MM.1S (cell line): ENCODE results near the gene INSYN2A.

Experiments
- DNase-seq: peaks from one replicate; pipeline ENCODE4 v3.0.0-alpha.2; 2015
- H2AFZ ChIP-seq: fragments of 300-600 bp; sonication (generic); 2 replicates; pipeline ENCODE4 v1.6.0; 2016; ENCODE audit warnings: antibody characterized with exemption, low read length
- H3F3A ChIP-seq: fragments of 300-600 bp; sonication (generic); 2 replicates; pipeline ENCODE4 v1.6.1; 2016; ENCODE audit warnings: mild to moderate bottlenecking, antibody characterized with exemption, low read length, moderate library complexity, mixed read lengths; ENCODE audit not compliant: insufficient read depth
- H3K27ac ChIP-seq: fragments of 300-600 bp; sonication (generic); 2 replicates; pipeline ENCODE4 v1.5.1; 2016; ENCODE audit warnings: mild to moderate bottlenecking, low read length
- H3K27me3 ChIP-seq: fragments of 300-600 bp; sonication (generic); replicated peaks from 2 replicates; pipeline ENCODE4 v1.6.0; 2016; ENCODE audit warnings: low read length; ENCODE audit not compliant: insufficient read depth
- H3K36me3 ChIP-seq: fragments of 300-600 bp; sonication (generic); replicated peaks from 2 replicates; pipeline ENCODE4 v1.6.1; 2016; ENCODE audit warnings: mild to moderate bottlenecking, low read length, mixed read lengths; ENCODE audit not compliant: insufficient read depth
- H3K4me1 ChIP-seq: fragments of 300-600 bp; sonication (generic); 2 replicates; pipeline ENCODE4 v1.6.1; 2016; ENCODE audit warnings: low read length, mixed read lengths
- H3K4me2 ChIP-seq: fragments of 300-600 bp; sonication (generic); 2 replicates; pipeline ENCODE4 v1.6.0; 2016; ENCODE audit warnings: low read depth, low read length
- H3K4me3 ChIP-seq: fragments of 300-600 bp; sonication (generic); 2 replicates; pipeline ENCODE4 v1.5.1; 2016; ENCODE audit warnings: low read length, mixed read lengths
- H3K79me2 ChIP-seq: fragments of 300-600 bp; sonication (generic); 2 replicates; pipeline ENCODE4 v1.6.1; 2016; ENCODE audit warnings: mixed run types, low read length, mixed read lengths
- H3K9ac ChIP-seq: fragments of 300-600 bp; sonication (generic); 2 replicates; pipeline ENCODE4 v1.6.1; 2016; ENCODE audit warnings: low read length, mixed read lengths
- H3K9me2 ChIP-seq: fragments of 300-600 bp; sonication (generic); replicated peaks from 2 replicates; pipeline ENCODE4 v1.6.1; 2016; ENCODE audit warnings: mild to moderate bottlenecking, low read length, mixed read lengths; ENCODE audit not compliant: insufficient read depth
- H3K9me3 ChIP-seq: fragments of 300-600 bp; sonication (generic); replicated peaks from 2 replicates; pipeline ENCODE4 v1.6.1; 2016; ENCODE audit warnings: mild to moderate bottlenecking, low read length, mixed read lengths; ENCODE audit not compliant: insufficient read depth
- H4K20me1 ChIP-seq: fragments of 300-600 bp; sonication (generic); 2 replicates; pipeline ENCODE4 v1.6.1; 2016; ENCODE audit warnings: mild to moderate bottlenecking, low read length, moderate library complexity, mixed read lengths; ENCODE audit not compliant: insufficient read depth
- CTCF ChIP-seq: fragments of 300-600 bp; sonication (generic); IDR thresholded peaks from 2 replicates; pipeline ENCODE4 v1.5.1; 2016; ENCODE audit warnings: antibody characterized with exemption, low read length, mixed read lengths
- EZH2 ChIP-seq: fragments of 300-600 bp; sonication (generic); optimal IDR thresholded peaks from 2 replicates; pipeline ENCODE3; 2017; ENCODE audit warnings: low read depth, mild to moderate bottlenecking, antibody characterized with exemption, low read length, mixed read lengths
- EZH2phosphoT487 ChIP-seq: fragments of 300-600 bp; sonication (generic); IDR thresholded peaks from 2 replicates; pipeline ENCODE4 v1.6.1; 2018; ENCODE audit warnings: antibody characterized with exemption, low read length

Gene INSYN2A

GRCh38 chr10:127189226-127189625 is 7.2 kb downstream of the INSYN2A start:
- Histone ChIP-seq H2AFZ (no peak overlapping the region), H3K36me3 (no peaks in the 10 kb centered on the region), H4K20me1 (no peaks in the 10 kb centered on the region), H3K9me2 (no peaks in the 10 kb centered on the region), H3K27me3 (no peaks in the 10 kb centered on the region), H3F3A (no peaks in the 10 kb centered on the region), H3K9me3 (no peaks in the 10 kb centered on the region), H3K9ac (no peak overlapping the region), H3K79me2 (no peaks in the 10 kb centered on the region), H3K4me2 (no peak overlapping the region), H3K27ac (no peak overlapping the region), H3K4me3 (no peak overlapping the region), H3K4me1 (no peaks in the 10 kb centered on the region)
- no peak for DNase-seq
- TF ChIP-seq CTCF, result no peak
- no peak for TF ChIP-seq EZH2
- TF ChIP-seq EZH2phosphoT487, result no peak

- Histone ChIP-seq H3K4me2 (no peak overlapping the region), H4K20me1 (no peaks in the 10 kb centered on the region), H3K4me1 (no peaks in the 10 kb centered on the region), H3K27ac (no peak overlapping the region), H3K4me3 (no peak overlapping the region), H3F3A (no peaks in the 10 kb centered on the region), H3K9me2 (no peaks in the 10 kb centered on the region), H3K36me3 (no peaks in the 10 kb centered on the region), H3K27me3 (no peaks in the 10 kb centered on the region), H3K9ac (no peak overlapping the region), H2AFZ (no peak overlapping the region), H3K9me3 (no peaks in the 10 kb centered on the region), H3K79me2 (no peaks in the 10 kb centered on the region)
- no peak for DNase-seq
- no peak for TF ChIP-seq CTCF
- no peak for TF ChIP-seq EZH2
- TF ChIP-seq EZH2phosphoT487, result no peak
Observed at GRCh38 chr10:127186813-127187212, 9.6 kb downstream of the INSYN2A start.

GRCh38 chr10:127184582-127184981 is 11.8 kb downstream of the INSYN2A start:
- no peaks in the 10 kb centered on the region for H3K36me3 ChIP-seq
- H3F3A ChIP-seq, result no peaks in the 10 kb centered on the region
- no peak overlapping the region for H3K4me2 ChIP-seq
- DNase-seq, result no peak
- no peaks in the 10 kb centered on the region for H3K9me2 ChIP-seq
- no peaks in the 10 kb centered on the region for H3K79me2 ChIP-seq
- H3K9ac ChIP-seq, result no peak overlapping the region
- H3K27me3 ChIP-seq, result no peaks in the 10 kb centered on the region
- H2AFZ ChIP-seq, result no peak overlapping the region
- H3K4me3 ChIP-seq, result no peak overlapping the region
- no peaks in the 10 kb centered on the region for H4K20me1 ChIP-seq
- H3K9me3 ChIP-seq, result no peaks in the 10 kb centered on the region
- no peaks in the 10 kb centered on the region for H3K4me1 ChIP-seq
- TF ChIP-seq EZH2 (no peak), EZH2phosphoT487 (no peak), CTCF (no peak)
- H3K27ac ChIP-seq, result no peak overlapping the region
